Caco-2 (cell line): Measurements from ENCODE around the gene TTI1. TPM values are rescaled to one million over a fixed set of nuclear protein-coding genes. Genes with fewer than 3 reads are reported as not detected.

ENCODE experiments used
- BruUV-seq: library from RNA; stranded (reverse); fragments of 400-500 nt; replicated peaks from 2 replicates; lab custom pipeline; 2021; lab: Mats Ljungman, UMichigan
- CTCF ChIA-PET: fragments of 300-600 bp; sonication (Branson Sonifier 250); formaldehyde crosslinking; loops from one replicate; lab custom pipeline; 2022; ENCODE audit warnings: antibody characterized with exemption; lab: Charles Lee
- POLR2A ChIA-PET: fragments of 300-600 bp; sonication (Branson Sonifier 250); formaldehyde crosslinking; loops from one replicate; lab custom pipeline; 2022; ENCODE audit warnings: antibody characterized with exemption; lab: Charles Lee
- DNase-seq, 2 experiments: peaks; one replicate each; pipeline versions ENCODE4 v3.0.0 to v3.0.0-alpha.2; 2020 to 2022
- H3K27me3 ChIP-seq: replicated peaks from 2 replicates; pipeline ENCODE4 v1.6.0; 2011; ENCODE audit warnings: low read length; ENCODE audit not compliant: control insufficient read depth, insufficient read depth
- H3K36me3 ChIP-seq: 2 replicates; pipeline ENCODE4 v1.5.1; 2011; ENCODE audit warnings: low read length; ENCODE audit not compliant: control insufficient read depth, insufficient read depth
- H3K4me1 ChIP-seq: fragments of 250-450 bp; sonication (Bioruptor Pico); 2 replicates; pipeline ENCODE4 v1.5.1; 2020; ENCODE audit warnings: mild to moderate bottlenecking
- H3K4me3 ChIP-seq: 2 replicates; pipeline ENCODE4 v1.5.1; 2011; ENCODE audit warnings: low read depth, mild to moderate bottlenecking, control low read depth, low read length
- H3K9me3 ChIP-seq: fragments of 250-450 bp; sonication (Bioruptor Pico); 2 replicates; pipeline ENCODE4 v1.5.1; 2020; ENCODE audit warnings: mild to moderate bottlenecking, moderate library complexity
- H3K27ac Mint-ChIP-seq: one replicate; pipeline ENCODE4 v1.8.0; 2022; ENCODE audit warnings: mixed read lengths; ENCODE audit not compliant: unreplicated experiment
- H3K27me3 Mint-ChIP-seq: one replicate; pipeline ENCODE4 v1.8.0; 2022; ENCODE audit warnings: mixed read lengths; ENCODE audit not compliant: insufficient read depth, unreplicated experiment
- H3K36me3 Mint-ChIP-seq: one replicate; pipeline ENCODE4 v1.8.0; 2022; ENCODE audit warnings: mild to moderate bottlenecking, mixed read lengths; ENCODE audit not compliant: insufficient read depth, unreplicated experiment
- H3K4me1 Mint-ChIP-seq: one replicate; pipeline ENCODE4 v1.8.0; 2022; ENCODE audit warnings: low read depth, mixed read lengths; ENCODE audit not compliant: unreplicated experiment
- H3K4me3 Mint-ChIP-seq: one replicate; pipeline ENCODE4 v1.8.0; 2022; ENCODE audit warnings: mild to moderate bottlenecking, moderate library complexity, mixed read lengths; ENCODE audit not compliant: unreplicated experiment
- H3K9me3 Mint-ChIP-seq: one replicate; pipeline ENCODE4 v1.8.0; 2022; ENCODE audit warnings: mixed read lengths; ENCODE audit not compliant: unreplicated experiment
- intact Hi-C: fragments of 100-400 bp; cut with micrococcal nuclease; formaldehyde crosslinking; loops from one replicate; pipeline ENCODE4 v1.10.0; 2022; ENCODE audit not compliant: unreplicated experiment
- total RNA-seq: library from RNA; stranded (reverse); gene quantifications from 2 replicates; pipeline ENCODE4 v1.2.3, GENCODE V29; 2022
- TF ChIP-seq, protein P1 (sequence below), 2 experiments: fragments of 200-600 bp in 1 of 2; IDR thresholded peaks; 1 replicate in 1 of 2; 2 replicates in 1 of 2; pipeline versions ENCODE4 v1.5.1 to v1.8.0; 2011 to 2022; ENCODE audit warnings: antibody characterized with exemption in 1 of 2, control low read depth in 1 of 2, inconsistent platforms in 1 of 2, low read depth in 1 of 2, low read length in 1 of 2, mild to moderate bottlenecking in 1 of 2, moderate library complexity in 1 of 2; ENCODE audit not compliant: insufficient read depth in 1 of 2, severe bottlenecking in 1 of 2, unreplicated experiment in 1 of 2

TTI1 gene
- total RNA-seq, 1 experiment from 2014 or later, result 59.2 TPM

DNA sequence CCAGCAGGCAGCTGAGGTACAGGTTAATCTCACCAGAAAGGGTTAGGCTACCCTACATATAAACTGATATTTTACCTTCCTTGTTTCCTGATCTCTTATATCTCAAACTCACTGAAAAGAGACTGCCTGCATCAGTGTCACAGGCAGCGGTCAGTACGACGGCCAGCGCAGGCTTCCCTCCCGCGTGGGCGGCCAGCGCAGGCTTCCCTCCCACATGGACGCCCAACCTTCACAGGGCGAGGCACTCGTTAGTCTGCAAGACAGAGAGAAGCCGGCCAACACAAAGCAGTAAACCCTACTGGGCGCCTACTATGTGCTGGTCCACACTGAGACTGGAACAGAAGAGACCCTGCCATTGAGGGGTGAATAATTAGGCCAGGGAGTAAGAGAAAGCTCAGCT lies 33.0 kb downstream of the TTI1 start:
- Histone ChIP-seq H3K4me1 (no peaks in the 10 kb centered on the region), H3K36me3 (peaks cover 18% of the 10 kb centered on the region), H3K4me3 (no peak overlapping the region), H3K9me3 (no peaks in the 10 kb centered on the region), H3K27me3 (no peaks in the 10 kb centered on the region)
- intact Hi-C loops, result no loop called here
- no peak for DNase-seq
- no TSS peak for BruUV-seq
- TF ChIP-seq, protein P1, sequence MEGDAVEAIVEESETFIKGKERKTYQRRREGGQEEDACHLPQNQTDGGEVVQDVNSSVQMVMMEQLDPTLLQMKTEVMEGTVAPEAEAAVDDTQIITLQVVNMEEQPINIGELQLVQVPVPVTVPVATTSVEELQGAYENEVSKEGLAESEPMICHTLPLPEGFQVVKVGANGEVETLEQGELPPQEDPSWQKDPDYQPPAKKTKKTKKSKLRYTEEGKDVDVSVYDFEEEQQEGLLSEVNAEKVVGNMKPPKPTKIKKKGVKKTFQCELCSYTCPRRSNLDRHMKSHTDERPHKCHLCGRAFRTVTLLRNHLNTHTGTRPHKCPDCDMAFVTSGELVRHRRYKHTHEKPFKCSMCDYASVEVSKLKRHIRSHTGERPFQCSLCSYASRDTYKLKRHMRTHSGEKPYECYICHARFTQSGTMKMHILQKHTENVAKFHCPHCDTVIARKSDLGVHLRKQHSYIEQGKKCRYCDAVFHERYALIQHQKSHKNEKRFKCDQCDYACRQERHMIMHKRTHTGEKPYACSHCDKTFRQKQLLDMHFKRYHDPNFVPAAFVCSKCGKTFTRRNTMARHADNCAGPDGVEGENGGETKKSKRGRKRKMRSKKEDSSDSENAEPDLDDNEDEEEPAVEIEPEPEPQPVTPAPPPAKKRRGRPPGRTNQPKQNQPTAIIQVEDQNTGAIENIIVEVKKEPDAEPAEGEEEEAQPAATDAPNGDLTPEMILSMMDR (IDR thresholded peaks at IDR 0.05; ENCODE audit: insufficient read depth in 1 of 2, low read depth in 1 of 2, low read length in 1 of 2, severe bottlenecking in 1 of 2, unreplicated experiment in 1 of 2), result no peak
- Mint-ChIP-seq H3K36me3 (peaks cover 68% of the 10 kb centered on the region), H3K27me3 (no peaks in the 10 kb centered on the region), H3K27ac (no peak overlapping the region), H3K4me3 (no peak overlapping the region), H3K4me1 (no peaks in the 10 kb centered on the region), H3K9me3 (no peaks in the 10 kb centered on the region)
- CTCF ChIA-PET, result no interaction called here
- POLR2A ChIA-PET, result no interaction called here

DNA sequence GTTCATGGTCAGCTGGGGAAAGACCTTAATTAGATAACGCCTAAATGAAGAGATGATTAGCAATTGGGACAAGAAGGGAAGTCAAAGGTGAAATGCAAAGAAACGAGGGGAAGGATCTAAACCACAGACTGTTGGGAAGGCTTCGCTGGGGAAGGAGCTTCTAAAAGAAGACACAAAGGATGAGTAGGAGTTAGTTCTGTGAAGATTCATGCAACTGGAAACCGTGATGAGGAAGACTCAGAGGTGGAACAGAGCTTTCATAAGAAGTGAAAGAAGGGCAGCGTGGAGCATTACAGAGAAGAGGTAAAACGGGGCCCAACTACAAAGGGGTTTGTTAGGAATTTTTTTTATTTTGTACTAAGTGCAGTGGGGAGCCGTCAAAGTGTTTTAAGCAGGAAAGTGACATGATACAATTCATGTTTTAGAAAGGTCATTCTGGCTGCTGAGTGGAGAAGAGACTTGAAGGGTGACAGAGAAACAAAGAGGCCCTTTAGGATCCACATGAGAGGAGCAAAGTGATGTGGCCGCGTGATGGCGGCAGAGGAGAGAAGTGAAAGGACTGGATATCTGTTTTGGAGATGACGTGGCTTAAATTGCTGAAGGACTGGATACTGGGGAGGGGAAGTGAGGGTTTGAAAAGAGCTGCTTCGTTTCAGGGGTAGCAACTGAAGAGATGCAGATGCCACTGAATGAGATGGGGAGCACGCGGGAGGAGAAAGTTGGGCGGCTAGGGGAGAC lies 33.6 kb downstream of the TTI1 start:
- intact Hi-C loops, result no loop called here
- Histone ChIP-seq H3K9me3 (no peaks in the 10 kb centered on the region), H3K4me3 (no peak overlapping the region), H3K27me3 (no peaks in the 10 kb centered on the region), H3K4me1 (no peaks in the 10 kb centered on the region), H3K36me3 (peaks cover 18% of the 10 kb centered on the region)
- no peaks in the 10 kb centered on the region for H3K9me3 Mint-ChIP-seq
- ChIA-PET POLR2A (no interaction called here), CTCF (interaction anchor here (0.6 to 1.3 kb wide), 2 partner anchors 58 to 322 kb away, joined by 5 to 8 read pairs; no protein-coding TSS in a partner anchor)
- H3K4me3 Mint-ChIP-seq, result no peak overlapping the region
- TF ChIP-seq, protein P1 (IDR thresholded peaks at IDR 0.05; ENCODE audit: insufficient read depth in 1 of 2, low read depth in 1 of 2, low read length in 1 of 2, severe bottlenecking in 1 of 2, unreplicated experiment in 1 of 2), result no peak
- no peak overlapping the region for H3K27ac Mint-ChIP-seq
- no TSS peak for BruUV-seq
- no peaks in the 10 kb centered on the region for H3K27me3 Mint-ChIP-seq
- H3K36me3 Mint-ChIP-seq, result peaks cover 66% of the 10 kb centered on the region
- H3K4me1 Mint-ChIP-seq, result peaks cover 2% of the 10 kb centered on the region
- no peak for DNase-seq

DNA sequence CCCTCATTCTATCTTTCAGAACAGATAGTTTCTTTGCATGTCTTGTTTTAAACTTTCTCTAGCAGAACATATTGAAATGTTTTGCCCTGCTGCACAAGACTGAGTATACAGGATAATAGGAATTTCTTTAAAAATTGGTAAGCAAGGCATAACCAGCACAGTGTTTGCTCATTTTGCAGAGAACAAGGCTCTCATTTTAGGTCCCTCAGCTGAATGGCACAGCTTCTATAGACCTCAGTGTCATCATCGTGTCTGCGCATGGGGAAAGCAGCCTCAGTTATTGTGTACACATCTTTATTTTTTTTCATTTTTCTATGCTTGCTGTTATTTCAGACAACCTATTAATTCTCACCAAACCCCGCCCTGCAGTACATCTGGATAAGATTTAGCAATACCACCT lies 35.7 kb downstream of the TTI1 start:
- Mint-ChIP-seq H3K9me3 (no peaks in the 10 kb centered on the region), H3K36me3 (peaks cover 60% of the 10 kb centered on the region), H3K4me3 (no peak overlapping the region), H3K4me1 (peaks cover 5% of the 10 kb centered on the region), H3K27me3 (no peaks in the 10 kb centered on the region), H3K27ac (no peak overlapping the region)
- no peaks in the 10 kb centered on the region for H3K9me3 ChIP-seq
- no peaks in the 10 kb centered on the region for H3K27me3 ChIP-seq
- H3K36me3 ChIP-seq, result peaks cover 20% of the 10 kb centered on the region
- no peak for DNase-seq
- no TSS peak for BruUV-seq
- no peak overlapping the region for H3K4me3 ChIP-seq
- ChIA-PET POLR2A (no interaction called here), CTCF (no interaction called here)
- H3K4me1 ChIP-seq, result no peaks in the 10 kb centered on the region; the same call in 1 of the 2 replicates
- TF ChIP-seq, protein P1 (IDR thresholded peaks at IDR 0.05; ENCODE audit: insufficient read depth in 1 of 2, low read depth in 1 of 2, low read length in 1 of 2, severe bottlenecking in 1 of 2, unreplicated experiment in 1 of 2), result no peak
- intact Hi-C loops, result no loop called here
